Measurements from ENCODE around the gene CAPN11. TPM values are rescaled to one million over a fixed set of nuclear protein-coding genes. Genes with fewer than 3 reads are reported as not detected.

Gene CAPN11
- total RNA-seq, 4 donors from 2014 or later: 0.68 to 3.2 (median 1.1) TPM; not detected in 1

GRCh38 chr6:44133003-44133931 is 25.4 kb upstream of the CAPN11 start:
- TF ChIP-seq CTCF (IDR thresholded peaks at IDR 0.05; ENCODE audit: low read depth): no peak

GRCh38 chr6:44133981-44134711 is 24.5 kb upstream of the CAPN11 start:
- TF ChIP-seq CTCF (IDR thresholded peaks at IDR 0.05; ENCODE audit: low read depth): no peak

DNA sequence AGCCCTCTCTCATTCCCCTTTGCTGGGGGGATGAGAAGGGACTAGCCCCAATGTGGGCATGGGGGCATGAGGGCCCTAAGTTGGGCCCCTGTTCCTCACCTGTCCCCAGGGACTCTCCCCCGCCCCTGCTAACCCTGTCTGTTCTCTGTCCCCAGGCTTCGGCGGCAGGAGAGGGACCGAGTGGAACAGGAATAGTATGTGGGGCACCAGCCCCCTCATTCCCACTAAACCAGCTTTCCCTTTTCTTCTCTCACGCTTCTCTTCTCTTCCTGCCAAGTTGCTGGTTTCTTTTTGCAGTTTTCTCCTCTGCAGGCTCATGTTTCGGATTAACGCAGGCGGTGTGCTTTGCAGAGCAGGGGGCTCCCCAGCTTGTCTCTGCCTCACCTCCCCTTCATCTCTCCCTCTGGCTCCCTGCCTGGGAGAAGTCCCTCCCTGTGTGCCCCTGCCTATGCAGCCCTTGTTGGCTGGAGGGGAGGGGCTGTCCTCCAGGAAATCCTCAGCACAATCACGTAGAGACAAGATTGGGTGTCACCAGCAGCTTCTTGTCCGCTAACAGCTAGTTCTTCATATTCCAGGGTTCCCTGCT is 23.4 kb upstream of the CAPN11 start:
- TF ChIP-seq CTCF (IDR thresholded peaks at IDR 0.05; ENCODE audit: low read depth): no peak

DNA sequence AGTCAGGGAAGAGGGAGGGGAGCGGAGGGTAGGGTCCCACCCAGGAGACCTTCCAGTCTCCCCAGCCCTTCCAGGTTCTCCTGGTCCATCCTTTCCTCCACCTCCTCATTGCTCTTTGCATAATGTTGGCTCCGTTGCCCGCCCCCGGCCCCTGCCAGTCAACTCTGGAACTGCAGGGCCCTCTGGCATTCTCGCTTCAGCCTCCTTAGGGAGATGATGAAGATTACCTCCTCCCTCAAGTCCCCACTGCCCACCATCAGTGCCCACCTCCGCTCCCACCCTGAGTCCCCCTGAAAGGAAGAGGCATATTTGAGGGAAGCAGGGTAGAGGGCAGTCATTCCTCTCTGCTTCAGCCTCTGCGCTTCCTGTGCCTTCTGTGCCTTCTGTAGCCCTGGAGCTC is 22.7 kb upstream of the CAPN11 start:
- TF ChIP-seq CTCF (IDR thresholded peaks at IDR 0.05; ENCODE audit: low read depth): no peak

DNA sequence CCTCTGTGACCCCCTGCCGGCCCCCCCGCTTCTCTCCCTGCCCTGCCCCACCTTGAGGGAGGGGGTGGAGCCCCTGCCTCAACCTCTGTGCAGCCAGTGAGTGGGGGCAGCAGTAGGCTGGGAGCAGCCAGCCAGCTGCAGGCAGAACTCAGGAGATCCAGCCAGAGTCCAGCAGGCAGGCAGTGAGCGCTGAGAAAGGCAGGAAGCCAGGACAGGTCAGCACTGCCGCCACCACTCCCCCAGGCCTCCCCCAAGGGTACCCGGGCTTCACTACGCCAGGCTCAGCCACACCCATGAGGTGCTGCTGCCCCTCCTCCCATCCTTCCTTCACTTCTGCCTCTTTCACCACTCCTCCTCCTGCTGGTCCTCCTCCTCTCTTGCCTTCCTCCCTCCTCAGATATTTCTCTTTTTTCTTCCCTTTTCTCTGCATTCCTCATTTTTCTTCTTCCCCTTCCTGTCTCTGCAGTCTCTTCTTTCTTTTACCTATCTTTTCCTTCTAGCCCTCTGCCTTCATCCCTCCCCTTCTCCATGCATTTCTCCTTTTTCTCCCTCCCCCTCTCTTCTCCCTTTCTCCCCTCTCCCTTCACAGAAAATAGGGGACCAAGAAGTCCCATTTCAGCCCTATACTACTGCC is 19.8 kb upstream of the CAPN11 start:
- TF ChIP-seq CTCF (IDR thresholded peaks at IDR 0.05; ENCODE audit: low read depth): no peak

- TF ChIP-seq CTCF (IDR thresholded peaks at IDR 0.05; ENCODE audit: low read depth): no peak
Observed at GRCh38 chr6:44139351-44139743, 19.3 kb upstream of the CAPN11 start.

All from subcutaneous adipose tissue (tissue), 4 donors.